Measurements from ENCODE around the gene SLC25A12.

DNA sequence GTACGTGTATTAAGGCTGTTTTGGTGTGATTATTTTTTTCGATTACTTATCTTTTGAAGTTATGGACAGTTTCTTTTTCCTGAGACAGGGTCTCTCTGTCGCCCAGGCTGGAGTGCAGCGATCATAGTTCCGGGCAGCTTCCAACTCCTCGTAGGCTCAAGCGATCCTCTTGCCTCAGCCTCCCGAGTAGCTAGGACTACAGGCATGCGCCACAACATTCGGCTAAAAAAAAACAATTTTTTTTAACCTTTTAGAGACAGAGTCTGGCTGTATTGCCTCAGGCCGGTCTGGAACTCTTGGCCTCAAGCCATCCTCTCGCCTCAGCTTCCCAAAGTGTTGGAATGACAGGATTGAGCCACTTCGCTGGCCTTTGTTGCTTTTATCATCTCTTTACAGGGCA is 29.2 kb upstream of the SLC25A12 start:
- TF ChIP-seq ZNF274 (IDR thresholded peaks at IDR 0.05; ENCODE audit: low read depth, low read length) = no peak
- no peak for TF ChIP-seq YY1 (IDR thresholded peaks at IDR 0.05; ENCODE audit: insufficient read depth, insufficient read length)
